Measurements from ENCODE around the gene ZNF280A. TPM values are rescaled to one million over a fixed set of nuclear protein-coding genes. Genes with fewer than 3 reads are reported as not detected.

Gene ZNF280A
- total RNA-seq, 1 experiment from 2014 or later: 0.10 TPM

DNA sequence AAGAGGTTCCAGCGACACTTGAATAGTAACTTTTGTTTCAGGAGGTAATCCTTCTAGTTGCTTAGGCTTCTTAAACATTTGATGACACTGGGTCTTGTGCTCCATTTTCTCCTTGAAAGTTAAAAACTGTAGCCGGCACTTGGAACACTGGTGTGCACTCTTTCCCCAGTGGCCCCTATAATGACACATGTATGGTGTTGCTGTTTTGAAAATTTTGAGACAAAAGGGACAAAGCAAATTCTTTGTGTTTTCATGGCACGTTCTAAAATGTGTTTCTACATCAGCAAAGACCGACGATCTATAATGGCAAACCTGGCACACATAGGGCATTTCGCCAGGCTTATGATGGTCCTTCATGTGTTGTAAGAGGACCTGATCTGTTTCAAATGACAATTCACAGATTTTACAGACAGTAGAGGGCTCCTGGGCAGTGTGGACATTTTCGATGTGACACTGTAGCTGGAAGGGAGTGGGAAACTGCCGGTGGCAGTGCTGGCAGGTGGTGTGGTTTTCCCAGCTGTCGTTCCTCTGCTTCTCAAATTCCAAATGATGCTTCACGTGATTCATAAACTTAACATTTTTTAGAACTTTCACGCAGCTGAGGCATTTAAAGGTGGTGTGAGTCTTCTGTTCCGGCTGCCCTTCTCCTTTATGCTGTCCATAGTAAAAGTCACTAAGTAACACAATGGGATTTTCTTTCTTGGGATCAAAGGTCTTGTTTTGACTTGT is 32.0 kb downstream of the ZNF280A start:
- Histone ChIP-seq H3K36me3 (ENCODE audit: control insufficient read depth, insufficient read depth, low read length) (no peaks in the 10 kb centered on the region), H3K27me3 (ENCODE audit: control insufficient read depth, insufficient read depth, low read length) (no peaks in the 10 kb centered on the region), H3K9me3 (ENCODE audit: control insufficient read depth, insufficient read depth, low read depth, low read length) (no peaks in the 10 kb centered on the region), H3K4me1 (ENCODE audit: control insufficient read depth, insufficient read depth, low read length) (no peaks in the 10 kb centered on the region), H3K27ac (ENCODE audit: low read length) (no peak overlapping the region), H3K4me3 (ENCODE audit: low read depth in 2 of 2, low read length in 2 of 2) (no peak overlapping the region)
- TF ChIP-seq REST (IDR thresholded peaks at IDR 0.05; ENCODE audit: insufficient read depth in 1 of 2, low read depth in 2 of 2, low read length in 1 of 2): no peak
- TF ChIP-seq POLR2AphosphoS5 (IDR thresholded peaks at IDR 0.05; ENCODE audit: low read depth, low read length): no peak
- TF ChIP-seq CTCF (IDR thresholded peaks at IDR 0.05): no peak
- TF ChIP-seq SIN3A (IDR thresholded peaks at IDR 0.05; ENCODE audit: borderline replicate concordance, insufficient read depth, low read depth, low read length): no peak
- TF ChIP-seq TCF7L2 (IDR thresholded peaks at IDR 0.05; ENCODE audit: low read depth, low read length): no peak
- DNase-seq (ENCODE audit: low read depth, low spot score) (no peak), ATAC-seq (no peak)
- CTCF ChIA-PET: no interaction called here
- no TSS peak for BruUV-seq (replicated peaks)
- in situ Hi-C loops (cut with HindIII; ENCODE audit: low pct_unique_long_range_greater_than_20kb, low sequenced_read_pairs) (no loop called here), intact Hi-C loops (cut with micrococcal nuclease; ENCODE audit: unreplicated experiment) (no loop called here)
- POLR2A ChIA-PET: no interaction called here

GRCh38 chr22:22487059-22487458 is 33.0 kb downstream of the ZNF280A start:
- no peak for DNase-seq (ENCODE audit: low read depth, low spot score)
- CTCF ChIA-PET: no interaction called here
- no TSS peak for BruUV-seq (replicated peaks)

More at GRCh38 chr22:22487059-22487458, 33.0 kb downstream of the ZNF280A start:
- Histone ChIP-seq H3K4me3 (ENCODE audit: low read depth in 2 of 2, low read length in 2 of 2) (no peak overlapping the region), H3K27me3 (ENCODE audit: control insufficient read depth, insufficient read depth, low read length) (no peaks in the 10 kb centered on the region), H3K27ac (ENCODE audit: low read length) (no peak overlapping the region), H3K9me3 (ENCODE audit: control insufficient read depth, insufficient read depth, low read depth, low read length) (no peaks in the 10 kb centered on the region), H3K36me3 (ENCODE audit: control insufficient read depth, insufficient read depth, low read length) (no peaks in the 10 kb centered on the region), H3K4me1 (ENCODE audit: control insufficient read depth, insufficient read depth, low read length) (no peaks in the 10 kb centered on the region)
- TF ChIP-seq TCF7L2 (IDR thresholded peaks at IDR 0.05; ENCODE audit: low read depth, low read length): no peak
- no peak for TF ChIP-seq CTCF (IDR thresholded peaks at IDR 0.05)
- TF ChIP-seq SIN3A (IDR thresholded peaks at IDR 0.05; ENCODE audit: borderline replicate concordance, insufficient read depth, low read depth, low read length): no peak
- TF ChIP-seq REST (IDR thresholded peaks at IDR 0.05; ENCODE audit: insufficient read depth in 1 of 2, low read depth in 2 of 2, low read length in 1 of 2): no peak
- no peak for TF ChIP-seq POLR2AphosphoS5 (IDR thresholded peaks at IDR 0.05; ENCODE audit: low read depth, low read length)
- in situ Hi-C loops (cut with HindIII; ENCODE audit: low pct_unique_long_range_greater_than_20kb, low sequenced_read_pairs) (no loop called here), intact Hi-C loops (cut with micrococcal nuclease; ENCODE audit: unreplicated experiment) (no loop called here)
- POLR2A ChIA-PET: no interaction called here
- ATAC-seq: no peak

Measured in Panc1 (cell line).